ENCODE data around the gene GTF2A2. TPM values are rescaled to one million over a fixed set of nuclear protein-coding genes. Genes with fewer than 3 reads are reported as not detected.

GTF2A2 gene
- total RNA-seq, 4 donors from 2014 or later = 7.7 to 26.5 (median 15.4) TPM

- no peak overlapping the region for H3K27ac ChIP-seq
- H3K36me3 ChIP-seq = no peaks in the 10 kb centered on the region
- no peak for DNase-seq (ENCODE audit: low spot score in 2 of 2)
- no peak overlapping the region for H3K4me3 ChIP-seq
- no peaks in the 10 kb centered on the region for H3K4me1 ChIP-seq
- H3K27me3 ChIP-seq = no peaks in the 10 kb centered on the region
- H3K9me3 ChIP-seq = no peaks in the 10 kb centered on the region
- TF ChIP-seq CTCF (IDR thresholded peaks at IDR 0.05) = no peak
- no peak for TF ChIP-seq POLR2A (IDR thresholded peaks at IDR 0.05)
- no peak for TF ChIP-seq POLR2AphosphoS5 (IDR thresholded peaks at IDR 0.05)
- TF ChIP-seq EP300 (IDR thresholded peaks at IDR 0.05) = no peak
- WGBS = 73% methylated on average over 3 of the region's 4 CpGs
Measured at GRCh38 chr15:59696332-59696731, 39.0 kb upstream of the GTF2A2 start.

DNA sequence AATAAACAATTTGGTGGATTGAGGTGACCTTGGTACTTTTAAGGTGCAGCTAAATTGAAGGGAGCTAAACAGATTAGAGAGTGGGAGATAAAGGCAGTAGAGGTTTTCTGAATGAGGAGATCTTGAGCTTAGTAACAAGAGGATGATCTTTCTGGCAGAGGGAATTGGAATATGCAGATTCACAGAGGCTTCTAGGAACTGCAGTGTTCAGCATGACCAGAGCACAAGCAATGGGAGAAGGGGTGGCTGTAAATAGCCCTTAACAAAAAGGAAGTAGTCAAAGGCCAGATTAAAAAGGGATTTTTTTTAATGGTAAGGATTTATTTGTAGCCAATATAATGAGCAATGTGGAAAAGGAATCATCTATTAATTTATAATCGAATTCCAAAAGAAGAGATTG is 37.5 kb upstream of the GTF2A2 start:
- H3K27me3 ChIP-seq = no peaks in the 10 kb centered on the region
- H3K36me3 ChIP-seq = no peaks in the 10 kb centered on the region
- DNase-seq (ENCODE audit: low spot score in 2 of 2) = no peak
- peaks cover 9% of the 10 kb centered on the region for H3K4me1 ChIP-seq
- no peak overlapping the region for H3K4me3 ChIP-seq
- H3K9me3 ChIP-seq = no peaks in the 10 kb centered on the region
- 92% methylated on average over 1 of the region's 1 CpG for WGBS
- no peak overlapping the region for H3K27ac ChIP-seq
- TF ChIP-seq EP300 (IDR thresholded peaks at IDR 0.05) (no peak), CTCF (IDR thresholded peaks at IDR 0.05) (no peak), POLR2AphosphoS5 (IDR thresholded peaks at IDR 0.05) (no peak), POLR2A (IDR thresholded peaks at IDR 0.05) (no peak)

DNA sequence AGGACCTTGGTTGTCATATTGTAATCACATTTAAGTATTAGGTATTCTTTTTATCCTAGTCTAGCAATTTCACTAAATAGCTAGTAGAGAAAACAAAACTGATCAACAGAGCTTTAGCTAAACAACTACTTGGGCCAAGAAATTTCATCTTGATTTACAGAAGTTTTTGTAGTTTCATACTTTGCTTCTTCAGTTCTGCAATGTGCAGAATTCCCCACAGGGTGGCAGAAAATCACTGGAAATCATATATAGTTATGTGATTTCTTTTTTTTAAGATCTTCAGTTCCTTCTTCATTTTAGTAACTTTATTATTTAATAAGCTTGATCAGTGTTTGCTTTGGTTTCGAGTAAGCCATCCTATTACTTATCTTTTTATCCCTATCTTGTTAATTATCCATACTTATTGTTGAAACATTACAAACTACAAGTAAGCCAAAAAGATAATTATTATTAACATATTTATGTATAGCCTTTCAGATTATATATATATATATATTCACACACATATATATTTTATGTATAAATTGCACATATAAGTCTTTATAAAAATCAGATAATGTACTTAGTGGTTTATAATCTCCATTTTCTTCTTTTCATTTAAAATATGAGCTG is 34.0 kb upstream of the GTF2A2 start:
- peaks cover 29% of the 10 kb centered on the region for H3K4me1 ChIP-seq
- H3K27ac ChIP-seq = no peak overlapping the region
- H3K4me3 ChIP-seq = no peak overlapping the region
- no peak for DNase-seq (ENCODE audit: low spot score in 2 of 2)
- no peaks in the 10 kb centered on the region for H3K36me3 ChIP-seq
- no peaks in the 10 kb centered on the region for H3K27me3 ChIP-seq
- no peaks in the 10 kb centered on the region for H3K9me3 ChIP-seq
- TF ChIP-seq POLR2A (IDR thresholded peaks at IDR 0.05) (no peak), CTCF (IDR thresholded peaks at IDR 0.05) (peak; percentile 36 to 65), EP300 (IDR thresholded peaks at IDR 0.05) (no peak), POLR2AphosphoS5 (IDR thresholded peaks at IDR 0.05) (no peak)
- 24% methylated on average over 1 of the region's 1 CpG for WGBS

GRCh38 chr15:59689626-59690236 is 32.4 kb upstream of the GTF2A2 start:
- Histone ChIP-seq H3K36me3 (no peaks in the 10 kb centered on the region), H3K4me1 (peaks cover 45% of the 10 kb centered on the region), H3K27me3 (no peaks in the 10 kb centered on the region), H3K9me3 (no peaks in the 10 kb centered on the region), H3K4me3 (peak overlapping the region; percentile 98), H3K27ac (peak overlapping the region; percentile 100)
- peak; percentile 95 to 97 for DNase-seq (ENCODE audit: low spot score in 2 of 2)
- 2% methylated on average over 25 of the region's 25 CpGs for WGBS
- peak in 1 of 2 donors; percentile 40 for TF ChIP-seq POLR2A (IDR thresholded peaks at IDR 0.05)
- no peak for TF ChIP-seq EP300 (IDR thresholded peaks at IDR 0.05)

- TF ChIP-seq POLR2AphosphoS5 (IDR thresholded peaks at IDR 0.05) = peak; percentile 84 to 93 (median 92)
- TF ChIP-seq POLR2A (IDR thresholded peaks at IDR 0.05) = peak; percentile 16 to 91
- TF ChIP-seq CTCF (IDR thresholded peaks at IDR 0.05) = no peak
- TF ChIP-seq EP300 (IDR thresholded peaks at IDR 0.05) = no peak
- WGBS = 0% methylated on average over 37 of the region's 78 CpGs
- Histone ChIP-seq H3K36me3 (no peaks in the 10 kb centered on the region), H3K4me3 (peak within 1 kb of the TSS; percentile 98), H3K4me1 (peaks cover 52% of the 10 kb centered on the region), H3K27me3 (no peaks in the 10 kb centered on the region), H3K27ac (peak within 1 kb of the TSS; percentile 100), H3K9me3 (no peaks in the 10 kb centered on the region)
- peak; percentile 100 for DNase-seq (ENCODE audit: low spot score in 2 of 2)
Measured at GRCh38 chr15:59688782-59689625, 31.7 kb upstream of the GTF2A2 start, which contains the start of gene BNIP2. Gene BNIP2 (minus strand): TSS chr15:59689320. CDS start chr15:59682457, 6,863 bp downstream.
